ENCODE measurements around the gene NECTIN4.
A peak's percentile ranks its signal among the peaks of the same experiment; 100 is the strongest.

The NECTIN4 gene

DNA sequence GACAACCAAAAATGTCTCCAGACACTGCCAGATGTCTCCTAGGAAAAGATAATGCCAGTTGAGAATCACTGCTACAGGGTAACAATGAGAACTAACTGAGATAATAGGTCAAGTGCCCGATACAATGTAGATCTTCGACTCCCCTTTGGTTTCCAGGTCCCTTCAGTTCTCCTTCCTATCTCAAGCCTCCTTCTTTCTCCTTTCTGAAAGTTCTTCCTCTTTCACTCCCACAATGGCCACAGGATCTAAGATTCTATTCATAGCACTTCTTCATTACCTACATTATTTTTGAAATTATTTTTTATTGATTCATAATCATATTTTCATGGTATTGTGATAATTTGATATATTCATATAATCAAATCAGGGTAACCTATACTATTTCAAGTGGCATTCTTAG lies 22.2 kb upstream of the NECTIN4 start:
- no peak for DNase-seq (ENCODE audit: low read depth in 2 of 2)

DNA sequence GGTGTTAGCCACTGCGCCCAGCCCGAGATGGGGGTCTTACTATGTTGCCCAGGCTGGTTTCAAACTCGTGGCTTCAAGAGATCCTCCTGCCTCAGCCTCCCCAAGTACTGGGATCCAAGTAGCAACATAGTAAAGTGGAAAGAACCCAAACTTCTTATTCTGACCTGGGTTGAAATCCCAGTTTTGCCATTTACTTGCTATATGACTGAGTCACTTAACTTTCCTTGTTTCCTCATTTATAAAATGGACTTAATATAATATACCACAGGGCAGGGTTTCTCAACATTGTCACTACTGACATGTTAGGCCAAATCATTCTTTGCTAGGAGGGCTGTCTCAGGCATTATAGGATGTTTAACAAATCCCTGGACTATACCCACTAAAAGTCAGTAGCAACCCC lies 21.8 kb upstream of the NECTIN4 start:
- no peak for DNase-seq (ENCODE audit: low read depth in 2 of 2)

DNA sequence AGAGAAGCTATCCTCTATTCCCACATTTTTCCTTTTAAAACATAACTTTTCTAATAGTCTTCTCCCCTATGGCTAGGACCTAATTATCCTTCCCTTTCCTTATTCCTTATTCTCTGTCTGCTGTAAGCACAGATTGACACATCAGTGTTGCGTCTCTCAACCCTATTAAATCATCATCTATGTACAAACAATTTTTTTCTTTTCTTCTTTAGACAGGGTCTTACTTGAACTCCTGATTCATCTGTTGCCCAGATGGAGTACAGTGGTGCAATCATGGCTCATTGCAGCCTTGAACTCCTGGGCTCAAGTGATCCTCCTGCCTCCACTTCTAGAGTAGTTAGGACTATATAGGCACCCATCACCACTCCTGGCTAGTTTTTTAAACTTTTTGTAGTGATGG lies 17.1 kb upstream of the NECTIN4 start:
- no peak for DNase-seq (ENCODE audit: low read depth in 2 of 2)

DNA sequence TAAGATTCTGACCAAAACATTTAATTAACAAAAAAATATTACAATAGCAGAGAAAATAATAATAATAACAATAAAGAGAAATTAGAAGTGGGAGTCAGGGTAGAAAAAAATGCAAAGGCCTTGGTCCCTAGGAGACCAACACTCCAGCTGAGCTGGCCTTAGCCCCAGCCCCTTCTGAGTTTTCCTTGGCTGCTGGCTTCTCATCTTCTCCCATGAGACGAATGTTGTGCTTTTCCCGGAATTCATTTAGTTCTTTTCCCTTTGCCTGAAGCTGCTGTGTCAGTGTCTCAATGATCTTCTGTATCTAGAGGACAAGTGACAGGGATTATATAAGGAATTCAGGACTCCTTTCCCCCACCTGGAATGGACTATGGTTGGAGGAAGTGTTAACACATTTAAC lies 11.2 kb upstream of the NECTIN4 start:
- DNase-seq (ENCODE audit: low read depth in 2 of 2) = no peak

DNA sequence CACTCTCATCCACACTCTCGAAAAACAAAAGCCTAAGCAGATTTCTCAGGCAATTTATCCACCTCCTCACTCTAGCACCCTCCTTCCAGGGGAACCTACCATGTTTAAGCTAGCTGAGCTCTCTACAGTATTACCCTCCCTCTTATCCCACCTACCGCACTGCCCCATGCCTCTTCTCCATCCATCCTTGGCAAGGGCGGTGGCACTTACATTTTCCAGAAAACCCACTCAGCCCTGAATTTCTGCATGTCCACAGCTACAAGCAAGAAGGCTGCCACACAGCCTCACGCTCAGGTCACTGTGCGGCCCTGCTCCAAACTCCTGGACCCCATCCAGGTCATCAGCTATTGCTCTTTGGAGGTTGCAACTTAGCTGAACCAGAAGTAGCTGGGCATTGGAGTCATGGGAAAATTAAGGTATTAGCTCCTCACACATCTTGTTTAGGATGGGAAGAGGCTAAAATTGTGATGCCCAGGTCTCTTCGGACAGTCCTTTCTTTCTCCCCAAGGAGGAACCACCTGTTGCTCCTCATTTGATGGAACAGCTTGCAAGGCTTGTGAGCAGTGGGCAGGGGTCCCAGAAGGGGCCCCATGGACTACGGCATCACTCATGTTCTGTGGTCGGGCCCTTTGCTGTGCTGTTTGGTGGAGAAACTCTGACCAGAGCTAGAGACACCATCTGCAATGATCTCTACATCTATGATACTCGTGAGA lies 9.9 kb upstream of the NECTIN4 start:
- DNase-seq (ENCODE audit: low read depth in 2 of 2) = no peak

DNA sequence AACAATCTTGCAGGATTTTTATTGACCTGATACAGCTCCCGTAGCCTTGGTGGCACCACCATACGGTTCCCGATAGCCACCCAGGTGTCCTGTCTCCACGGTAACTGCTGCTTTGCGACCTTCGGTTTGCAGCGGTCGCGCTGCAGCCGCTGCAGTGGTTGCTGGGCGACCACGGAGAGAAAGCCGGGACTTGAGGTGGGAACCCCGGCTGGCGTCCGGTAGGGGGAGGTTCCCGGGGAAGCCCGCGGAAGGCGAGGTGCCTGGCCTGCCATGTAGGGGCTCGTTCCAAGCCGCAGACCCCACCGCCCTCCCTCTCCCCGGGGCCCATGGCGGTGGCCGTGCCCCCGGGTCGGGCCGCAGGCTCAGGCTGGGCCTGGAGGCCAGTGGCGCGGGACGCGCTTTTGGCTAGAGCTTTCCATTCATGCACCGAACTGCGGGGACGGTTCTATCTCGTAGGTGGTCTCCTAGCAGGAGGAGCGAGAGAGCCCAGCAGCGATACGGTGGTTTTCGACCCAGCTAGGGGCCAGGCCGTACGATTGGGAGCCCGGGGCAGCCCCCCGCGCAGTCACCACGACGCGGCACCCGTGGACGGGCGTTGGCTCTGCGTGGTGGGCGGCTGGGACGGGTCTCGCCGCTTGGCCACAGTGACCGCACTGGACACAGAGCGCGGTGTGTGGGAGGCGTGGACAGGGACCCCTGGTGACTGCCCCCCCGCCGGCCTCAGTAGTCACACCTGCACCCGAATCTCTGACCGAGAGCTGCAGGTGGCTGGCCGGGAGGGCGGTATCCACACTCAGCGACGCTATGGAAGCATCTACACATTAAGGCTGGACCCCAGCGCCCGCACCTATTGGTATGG lies 9.1 kb upstream of the NECTIN4 start, which contains the start of gene KLHDC9:
Gene KLHDC9, plus strand, starts transcription at position 152 of the 859 bp plus-strand sequence. Its CDS starts 175 bp downstream, at position 327.
- peak; percentile 36 for DNase-seq (ENCODE audit: low read depth in 2 of 2)

DNA sequence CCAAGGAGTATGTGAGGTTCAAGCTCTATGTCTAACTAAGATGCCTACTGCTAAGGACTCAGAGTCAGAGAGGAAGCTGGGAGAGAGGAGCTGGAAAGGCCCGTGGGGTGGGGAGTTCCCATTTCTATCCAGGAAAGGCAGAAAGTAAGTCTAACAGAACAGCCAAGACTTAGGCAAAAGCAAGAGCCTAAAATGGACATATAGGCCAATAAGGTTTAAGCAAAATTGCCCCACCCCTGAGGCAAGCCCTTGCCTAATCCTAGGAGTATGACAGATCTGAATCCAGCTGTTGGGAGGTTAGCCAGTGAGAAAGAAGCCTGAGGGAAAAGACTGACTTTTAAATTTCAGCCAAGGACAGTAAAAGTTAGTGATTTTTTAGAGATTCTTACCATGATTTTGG lies 7.2 kb upstream of the NECTIN4 start:
- no peak for DNase-seq (ENCODE audit: low read depth in 2 of 2)

DNA sequence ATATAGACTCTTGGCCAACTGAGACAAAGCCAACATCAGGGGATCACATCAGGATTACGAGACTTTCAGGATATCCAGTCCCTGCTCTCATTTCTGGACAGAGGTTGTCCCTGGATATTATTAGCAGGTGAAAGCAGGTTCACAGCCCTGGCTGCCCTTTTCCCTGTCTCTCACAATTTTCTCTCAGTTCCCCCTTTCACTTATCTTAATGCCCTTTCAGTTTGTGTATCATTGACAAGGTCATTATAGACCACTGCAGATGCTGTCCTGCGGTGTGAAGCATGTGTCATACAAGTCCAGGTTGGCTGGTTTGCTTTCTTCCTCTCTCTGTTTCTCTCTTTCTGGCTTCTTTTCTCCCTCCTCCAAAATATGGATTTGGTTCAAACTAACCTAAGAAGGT lies 6.7 kb upstream of the NECTIN4 start:
- DNase-seq (ENCODE audit: low read depth in 2 of 2) = no peak

DNA sequence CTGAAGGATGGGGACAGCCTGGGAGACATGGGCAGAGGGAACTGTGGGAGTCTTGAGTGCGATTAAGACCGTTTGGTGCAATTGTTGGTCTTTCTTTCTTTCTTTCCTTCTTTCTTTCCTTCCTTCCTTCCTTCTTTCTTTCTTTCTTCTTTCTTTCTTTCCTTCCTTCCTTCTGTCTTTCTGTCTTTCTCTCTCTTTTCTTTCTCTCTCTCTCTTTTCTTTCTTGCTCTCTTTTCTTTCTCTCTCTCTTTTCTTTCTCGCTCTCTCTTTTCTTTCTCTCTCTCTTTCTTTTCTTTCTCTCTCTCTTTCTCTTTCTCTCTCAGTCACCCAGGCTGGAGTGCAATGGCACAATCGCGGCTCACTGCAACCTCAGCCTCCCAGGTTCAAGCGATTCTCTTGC lies 5.9 kb upstream of the NECTIN4 start:
- DNase-seq (ENCODE audit: low read depth in 2 of 2) = no peak

DNA sequence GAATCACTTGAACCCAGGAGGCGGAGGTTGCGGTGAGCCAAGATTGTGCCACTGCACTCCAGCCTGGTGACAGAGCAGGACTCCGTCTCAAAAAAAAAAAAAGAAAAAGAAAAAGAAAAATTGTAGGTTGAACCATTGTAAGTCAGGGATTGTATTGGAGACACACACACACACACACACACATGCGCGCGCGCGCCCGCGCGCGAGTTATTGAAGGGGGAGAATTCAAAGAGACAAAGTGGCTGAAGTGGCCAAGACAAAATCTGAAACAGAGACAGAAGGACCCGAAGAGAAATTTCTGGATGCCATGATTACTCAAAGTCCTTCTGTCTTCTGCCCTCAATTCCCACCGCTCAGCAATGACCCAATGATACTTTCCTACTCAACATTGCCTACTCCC lies 5.1 kb upstream of the NECTIN4 start:
- no peak for DNase-seq (ENCODE audit: low read depth in 2 of 2)

DNA sequence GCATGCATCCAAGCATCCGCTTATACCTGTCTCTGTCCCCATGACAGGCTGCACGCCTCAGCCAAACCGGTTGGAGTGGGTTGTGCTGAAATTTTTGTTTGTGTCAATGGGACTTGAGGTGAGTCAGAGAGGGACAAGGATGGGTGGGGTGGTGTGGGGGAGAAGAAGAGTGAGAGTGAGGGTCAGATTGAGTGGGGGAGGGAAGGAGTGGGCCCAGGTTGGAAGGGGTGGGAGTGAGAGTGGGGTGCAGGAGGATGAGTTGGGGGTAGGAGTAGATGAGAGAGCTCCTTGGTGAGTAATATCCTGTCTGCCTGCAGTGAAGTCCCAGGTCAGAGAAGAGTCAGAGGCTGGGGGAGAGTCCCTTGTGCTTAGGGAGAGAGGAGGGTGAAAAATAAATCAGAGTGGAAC lies 3.3 kb upstream of the NECTIN4 start:
- no peak for DNase-seq (ENCODE audit: low read depth in 2 of 2)

DNA sequence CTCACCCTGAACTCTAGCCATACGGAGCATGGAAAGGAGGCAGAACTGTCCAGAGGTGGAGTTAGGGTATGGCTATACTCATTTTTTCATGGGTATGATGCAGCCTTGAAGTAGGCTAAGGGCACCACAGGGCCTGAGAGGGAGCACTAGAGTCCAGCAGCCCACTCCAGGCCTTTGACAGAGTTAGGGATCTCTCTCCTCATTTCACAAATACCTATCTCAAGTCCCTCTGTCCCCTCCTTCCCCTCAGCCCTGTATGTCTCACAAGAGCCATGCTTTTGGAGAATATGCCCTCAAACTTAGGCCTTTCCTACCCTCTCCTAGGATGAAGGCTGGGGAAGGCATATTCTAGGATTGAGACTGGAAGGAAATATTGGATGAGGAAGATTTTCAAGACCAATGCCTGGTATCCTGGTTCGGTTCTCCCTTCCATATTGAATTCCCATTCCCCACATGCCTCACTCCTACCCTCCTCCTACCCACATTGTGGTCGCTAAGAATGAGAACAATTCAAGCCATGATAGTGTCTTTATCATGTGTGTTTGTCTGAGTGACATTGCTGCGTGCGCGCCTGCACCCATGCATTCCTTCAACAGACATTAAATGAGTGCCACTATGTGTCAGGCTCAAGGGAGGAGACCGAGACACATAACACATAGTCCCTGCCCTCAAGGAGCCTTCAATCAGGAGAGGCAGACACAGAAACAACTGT lies 2.6 kb upstream of the NECTIN4 start:
- no peak for DNase-seq (ENCODE audit: low read depth in 2 of 2)

DNA sequence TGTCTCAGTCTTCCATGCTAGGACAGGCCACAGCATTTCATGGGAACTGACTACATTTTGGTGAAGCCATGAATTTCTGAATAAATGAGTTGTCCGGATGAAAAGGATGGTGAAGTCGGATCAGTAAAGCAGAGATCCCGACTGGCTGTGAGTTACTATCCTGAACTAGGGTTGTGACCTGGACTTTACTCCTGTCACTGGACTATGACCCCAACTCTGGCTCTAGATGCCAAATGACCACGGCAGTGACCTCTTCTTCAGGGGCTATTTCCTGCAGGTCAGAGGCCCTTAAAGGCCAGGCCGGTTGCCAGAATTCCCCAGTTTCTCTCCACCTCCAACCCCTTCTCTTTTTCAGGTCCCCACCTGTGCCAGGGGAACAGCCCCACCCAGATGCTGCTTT lies 1.7 kb upstream of the NECTIN4 start:
- DNase-seq (ENCODE audit: low read depth in 2 of 2) = no peak

DNA sequence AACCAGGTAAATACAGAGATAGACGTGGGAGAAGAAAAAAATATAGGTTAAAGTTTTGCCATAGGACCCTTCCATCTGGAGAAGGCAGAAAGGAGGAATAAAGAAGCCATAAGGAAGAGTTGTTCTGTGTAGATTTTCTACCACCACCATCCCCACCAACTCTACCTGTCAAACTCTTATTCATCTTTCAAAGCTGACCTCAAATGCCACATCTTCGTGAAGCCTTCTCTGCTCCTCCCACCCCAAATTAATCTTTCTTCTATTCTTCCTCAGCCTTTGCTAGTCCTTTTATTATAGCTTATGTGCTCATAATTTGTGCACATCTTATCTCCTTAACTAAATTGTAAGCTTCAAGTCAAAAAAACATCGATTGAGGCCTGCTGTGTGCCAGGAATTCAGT lies 1.3 kb upstream of the NECTIN4 start:
- no peak for DNase-seq (ENCODE audit: low read depth in 2 of 2)

DNA sequence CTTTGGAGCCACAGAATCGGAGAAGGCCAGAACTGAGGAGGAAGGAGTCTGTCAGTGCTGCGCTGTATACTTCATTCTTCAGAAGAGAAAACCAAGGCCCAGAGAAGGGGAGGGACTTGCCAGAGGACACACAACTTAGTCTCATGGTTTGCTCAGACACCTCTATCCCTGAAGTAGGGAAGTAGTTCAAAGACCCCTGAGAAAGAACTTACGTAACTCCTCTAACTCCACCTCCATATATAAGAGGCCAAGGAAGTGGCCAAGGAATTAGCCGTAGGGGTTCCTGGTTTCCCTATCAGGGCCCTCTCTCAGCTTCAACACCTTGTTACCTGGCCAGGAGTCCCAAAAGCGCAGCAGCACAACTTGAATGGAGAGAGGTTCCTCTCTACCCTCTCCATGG lies 580 bp upstream of the NECTIN4 start:
- DNase-seq (ENCODE audit: low read depth in 2 of 2) = no peak

DNA sequence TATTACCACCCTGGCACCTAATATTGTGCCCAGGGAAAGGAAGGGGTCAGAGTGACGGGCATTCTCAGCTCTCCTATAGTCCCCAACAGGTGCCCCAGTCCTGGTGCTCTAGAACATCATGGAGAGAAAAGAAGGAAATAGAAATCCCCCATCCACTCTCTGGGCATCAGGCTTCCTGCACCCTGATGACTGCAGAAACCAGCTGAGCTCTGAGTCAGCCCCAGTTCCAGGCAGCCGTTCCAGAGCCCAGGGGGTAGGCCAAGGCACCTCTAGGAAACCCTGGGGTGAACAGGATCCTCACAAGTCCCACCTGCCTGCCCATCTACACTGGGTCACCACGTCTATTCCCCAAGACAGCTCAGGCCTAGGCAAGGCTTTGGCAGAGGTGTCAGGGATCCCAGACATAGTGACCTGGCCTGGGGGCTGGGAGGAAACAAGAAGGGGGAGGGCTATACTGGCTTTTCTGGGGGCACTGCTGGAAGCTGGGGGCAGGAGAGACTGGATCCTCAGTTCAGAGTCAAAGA lies 709 bp downstream of the NECTIN4 start:
- no peak for DNase-seq (ENCODE audit: low read depth in 2 of 2)

DNA sequence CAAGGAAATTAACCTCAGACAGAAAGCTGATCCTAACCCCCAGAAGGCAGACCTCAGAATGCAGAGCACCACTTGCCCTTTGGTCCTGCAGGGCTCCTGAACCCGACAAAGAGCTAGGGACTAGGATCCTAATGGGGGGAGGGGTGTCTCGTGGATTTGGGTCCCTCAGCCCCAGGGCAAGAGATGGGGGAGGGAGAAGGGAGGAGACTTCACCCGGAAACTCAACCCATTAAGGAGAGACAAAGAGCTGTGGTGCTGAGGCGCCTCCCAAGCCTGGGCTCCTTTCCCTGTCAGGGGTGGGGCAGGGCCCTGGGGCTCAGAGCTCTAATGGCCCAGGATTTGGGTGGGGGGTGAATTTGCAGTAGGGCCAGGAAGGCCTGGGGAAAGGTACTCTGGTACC lies 2.9 kb downstream of the NECTIN4 start:
- DNase-seq (ENCODE audit: low read depth in 2 of 2) = no peak

DNA sequence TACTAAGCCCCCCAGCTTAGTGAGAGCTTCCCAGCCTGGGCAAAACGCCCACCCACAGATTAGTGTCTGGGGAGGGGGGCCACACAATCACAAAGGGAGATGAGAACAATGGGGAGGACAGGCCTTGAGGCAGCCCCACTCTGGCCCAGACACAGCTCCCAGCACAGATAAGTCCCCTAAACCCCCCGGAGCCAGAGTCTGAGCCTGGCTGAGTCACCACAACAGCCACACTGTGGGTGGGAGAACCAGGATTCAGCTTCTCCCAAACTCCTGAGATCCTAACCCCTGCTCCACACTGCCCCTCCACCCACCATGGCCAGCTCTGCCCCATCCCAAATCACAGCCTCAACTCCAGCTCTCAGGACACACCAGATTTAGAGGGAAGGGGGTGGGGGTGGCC lies 4.2 kb downstream of the NECTIN4 start:
- DNase-seq (ENCODE audit: low read depth in 2 of 2) = no peak

DNA sequence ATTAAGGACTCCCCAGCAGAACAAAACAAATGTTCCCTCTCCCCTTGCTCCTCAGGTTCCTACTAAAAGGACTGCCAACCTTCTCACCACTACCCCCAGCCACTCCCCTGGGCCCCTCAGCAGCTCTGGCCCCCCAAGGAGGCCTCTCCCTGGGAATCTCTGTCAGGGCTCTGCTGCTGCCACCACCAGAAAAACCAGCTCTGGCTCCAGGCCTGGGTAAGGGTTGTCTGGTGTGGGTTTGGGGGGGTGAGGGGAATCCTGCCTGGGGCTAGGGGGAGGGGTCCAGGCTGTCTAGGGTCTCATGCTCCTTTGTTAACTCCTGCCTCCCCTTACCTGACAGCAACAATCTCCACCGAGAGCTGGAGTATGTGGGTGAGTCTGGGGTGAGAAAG lies 4.8 kb downstream of the NECTIN4 start:
- no peak for DNase-seq (ENCODE audit: low read depth in 2 of 2)

DNA sequence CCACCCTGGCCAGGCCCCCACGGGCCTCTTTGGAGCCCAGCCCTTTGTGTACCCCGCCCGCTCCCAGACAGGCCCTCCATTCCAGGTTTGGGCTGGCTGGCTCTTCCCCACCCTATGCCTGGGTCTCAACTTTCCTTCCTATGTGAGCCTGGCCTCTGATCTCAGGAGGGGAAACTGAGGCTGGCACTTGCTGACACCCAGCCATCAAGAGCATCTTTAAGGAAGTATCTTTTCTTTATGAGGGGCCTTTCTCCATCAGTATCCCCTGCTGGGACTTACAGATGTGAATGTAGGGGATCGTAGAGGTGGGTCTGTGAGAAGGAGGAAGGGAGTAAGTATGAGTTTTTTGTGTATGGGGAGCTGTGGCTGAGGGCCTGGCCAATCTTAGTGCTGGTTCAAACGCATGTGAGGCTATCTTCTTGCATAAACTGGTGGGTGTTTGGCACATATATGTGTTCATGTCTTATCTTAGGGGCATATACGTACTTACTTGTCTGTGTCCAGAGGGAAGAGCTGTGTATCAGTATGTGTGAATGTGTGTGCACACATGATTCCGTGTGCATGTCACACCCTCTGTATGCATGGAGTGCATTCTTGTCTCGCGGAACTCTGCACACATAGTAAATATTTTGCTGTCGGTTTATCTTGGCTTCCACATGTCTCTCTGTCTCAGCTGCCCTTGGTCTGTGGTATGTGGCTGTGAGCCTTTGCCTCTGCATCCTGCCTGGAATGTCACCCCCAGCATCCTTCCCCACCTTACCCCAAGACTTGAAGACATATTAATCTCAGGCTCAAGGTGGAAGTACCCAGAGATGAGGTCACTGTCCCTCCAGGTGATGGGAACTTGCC lies 5.4 kb downstream of the NECTIN4 start:
- no peak for DNase-seq (ENCODE audit: low read depth in 2 of 2)

DNA sequence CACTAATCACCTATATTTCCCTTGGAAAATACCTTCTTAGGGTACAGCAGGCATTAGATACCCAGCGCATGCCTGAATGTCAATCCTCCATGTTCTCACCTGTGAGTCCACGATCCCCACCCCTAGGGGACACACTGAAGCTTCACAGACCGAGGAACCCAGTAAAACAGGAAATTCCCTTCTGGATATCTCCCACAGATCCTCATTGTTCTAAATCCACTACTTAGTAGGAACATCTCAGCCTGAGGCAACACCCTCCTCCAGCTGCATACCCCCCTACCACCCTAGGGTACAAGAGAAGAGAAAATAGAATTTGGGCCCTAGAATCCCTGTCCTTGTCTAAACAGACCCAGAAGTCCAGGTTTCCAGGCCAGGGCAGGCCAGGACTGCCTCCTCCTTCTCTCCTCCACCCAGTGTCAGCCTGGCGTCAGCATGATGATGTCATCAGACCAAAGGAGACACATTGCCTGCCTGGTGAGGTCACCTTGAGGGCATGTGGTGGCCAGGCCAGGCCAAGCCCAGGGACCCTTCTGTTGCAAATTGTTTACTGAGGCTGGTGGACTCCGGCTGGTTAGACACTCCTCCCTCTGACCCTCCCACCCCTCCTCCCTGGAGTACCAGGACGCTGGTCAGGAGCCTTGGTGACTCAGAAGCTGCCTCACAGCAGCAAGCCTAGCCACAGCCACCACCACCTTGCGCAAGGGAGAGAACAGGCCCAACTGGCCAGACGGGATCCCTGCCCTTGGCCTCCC lies 6.2 kb downstream of the NECTIN4 start:
- no peak for DNase-seq (ENCODE audit: low read depth in 2 of 2)
